Keratinocyte (primary cell): ENCODE data around the gene OR3A3.
"Not testable (repeated sequence)": the region's sequence is repeated elsewhere in the genome, so short reads cannot be mapped to it uniquely, and the experiment has no call there.

Source experiments
- CTCF ChIP-seq, 3 experiments: IDR thresholded peaks in 1 of 3; conservative IDR thresholded peaks in 1 of 3; optimal IDR thresholded peaks in 1 of 3; 2 replicates in 2 of 3; 3 replicates in 1 of 3; pipeline versions ENCODE3 to v1.5.1; 2011; ENCODE audit warnings: low read length in 3 of 3, mild to moderate bottlenecking in 3 of 3, moderate library complexity in 2 of 3, control low read depth in 1 of 3, inconsistent platforms in 1 of 3; ENCODE audit not compliant: insufficient read depth in 2 of 3; ENCODE audit errors: extremely low read depth in 1 of 3
- EZH2 ChIP-seq: IDR thresholded peaks from one replicate; pipeline ENCODE4 v1.6.1; 2012; ENCODE audit warnings: inconsistent platforms, mild to moderate bottlenecking, low read length, moderate library complexity

GRCh38 chr17:3371167-3371566 lies 40.0 kb upstream of the OR3A3 start:
- TF ChIP-seq EZH2; CTCF (optimal IDR thresholded peaks at IDR 0.05 in 1 of 3, IDR thresholded peaks at IDR 0.05 in 1 of 3, conservative IDR thresholded peaks at IDR 0.05 in 1 of 3; ENCODE audit: extremely low read depth in 1 of 3, insufficient read depth in 2 of 3, low read length in 3 of 3): not testable (repeated sequence)
